Measurements from ENCODE around the gene STAB1.

DNA sequence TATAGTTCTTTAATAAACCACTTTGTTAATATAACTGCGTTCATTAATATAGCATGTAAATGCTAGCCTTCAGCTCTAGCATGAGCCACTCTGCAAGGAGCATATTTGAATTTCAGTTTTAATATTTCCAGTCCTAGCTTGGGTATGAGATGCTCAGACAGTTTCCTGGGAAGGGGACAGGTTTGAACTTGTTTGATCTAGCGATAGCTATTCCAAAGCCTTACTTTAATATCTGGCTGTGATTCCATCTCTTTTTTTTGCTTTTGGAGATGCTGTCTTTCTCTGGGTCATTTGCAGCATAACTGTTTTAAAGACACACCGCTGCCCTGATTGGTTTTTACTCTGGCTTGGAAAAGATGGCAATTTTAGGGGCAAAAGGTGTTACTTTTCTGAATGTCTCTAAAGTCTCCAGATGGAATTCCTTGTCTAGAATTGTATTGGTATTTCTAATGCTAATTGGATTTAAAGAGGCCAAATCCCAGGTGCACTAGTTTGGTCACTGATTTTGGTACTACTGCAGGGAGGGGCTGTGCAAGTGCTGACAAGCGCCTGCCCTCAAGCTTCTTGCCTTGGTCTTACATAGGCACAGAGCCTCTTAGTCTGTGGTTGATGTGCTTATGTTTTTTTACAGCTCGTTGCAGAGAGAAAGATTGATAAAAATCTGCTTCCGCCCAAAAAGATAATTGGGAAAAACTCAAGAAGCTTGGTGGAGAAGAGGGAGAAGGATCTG lies 36.9 kb upstream of the STAB1 start:
- TF ChIP-seq, protein P1, sequence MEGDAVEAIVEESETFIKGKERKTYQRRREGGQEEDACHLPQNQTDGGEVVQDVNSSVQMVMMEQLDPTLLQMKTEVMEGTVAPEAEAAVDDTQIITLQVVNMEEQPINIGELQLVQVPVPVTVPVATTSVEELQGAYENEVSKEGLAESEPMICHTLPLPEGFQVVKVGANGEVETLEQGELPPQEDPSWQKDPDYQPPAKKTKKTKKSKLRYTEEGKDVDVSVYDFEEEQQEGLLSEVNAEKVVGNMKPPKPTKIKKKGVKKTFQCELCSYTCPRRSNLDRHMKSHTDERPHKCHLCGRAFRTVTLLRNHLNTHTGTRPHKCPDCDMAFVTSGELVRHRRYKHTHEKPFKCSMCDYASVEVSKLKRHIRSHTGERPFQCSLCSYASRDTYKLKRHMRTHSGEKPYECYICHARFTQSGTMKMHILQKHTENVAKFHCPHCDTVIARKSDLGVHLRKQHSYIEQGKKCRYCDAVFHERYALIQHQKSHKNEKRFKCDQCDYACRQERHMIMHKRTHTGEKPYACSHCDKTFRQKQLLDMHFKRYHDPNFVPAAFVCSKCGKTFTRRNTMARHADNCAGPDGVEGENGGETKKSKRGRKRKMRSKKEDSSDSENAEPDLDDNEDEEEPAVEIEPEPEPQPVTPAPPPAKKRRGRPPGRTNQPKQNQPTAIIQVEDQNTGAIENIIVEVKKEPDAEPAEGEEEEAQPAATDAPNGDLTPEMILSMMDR (IDR thresholded peaks at IDR 0.05), result no peak
- no peak for TF ChIP-seq POLR2A (IDR thresholded peaks at IDR 0.05)
